Measurements from ENCODE around the gene ZSCAN25.
"Not testable (repeated sequence)": the region's sequence is repeated elsewhere in the genome, so short reads cannot be mapped to it uniquely, and the experiment has no call there.

ZSCAN25 gene

GRCh38 chr7:99616359-99617191 lies at the start of gene ZSCAN25:
Gene ZSCAN25 (plus strand): TSS chr7:99616946. CDS start chr7:99619607, 2,661 bp downstream.
- peak within 1 kb of the TSS; percentile 88 for H3K27ac ChIP-seq
- peak; percentile 71 for TF ChIP-seq CTCF (conservative IDR thresholded peaks at IDR 0.05)

- not testable (repeated sequence) for H3K27ac ChIP-seq
Observed at GRCh38 chr7:99568770-99569169, 48.0 kb upstream of the ZSCAN25 start.

GRCh38 chr7:99571768-99572167 lies 45.0 kb upstream of the ZSCAN25 start:
- no peak for TF ChIP-seq CTCF (conservative IDR thresholded peaks at IDR 0.05)
- H3K27ac ChIP-seq = no peak overlapping the region

- H3K27ac ChIP-seq = no peak overlapping the region
- no peak for TF ChIP-seq CTCF (conservative IDR thresholded peaks at IDR 0.05)
Observed at GRCh38 chr7:99573257-99573656, 43.5 kb upstream of the ZSCAN25 start.

- no peak overlapping the region for H3K27ac ChIP-seq
- no peak for TF ChIP-seq CTCF (conservative IDR thresholded peaks at IDR 0.05)
Observed at GRCh38 chr7:99576251-99576650, 40.5 kb upstream of the ZSCAN25 start.

GRCh38 chr7:99579281-99579955 lies 37.3 kb upstream of the ZSCAN25 start:
- H3K27ac ChIP-seq = no peak overlapping the region
- no peak for TF ChIP-seq CTCF (conservative IDR thresholded peaks at IDR 0.05)

- no peak overlapping the region for H3K27ac ChIP-seq
Observed at GRCh38 chr7:99579956-99580777, 36.6 kb upstream of the ZSCAN25 start.

GRCh38 chr7:99580778-99581332 lies 35.9 kb upstream of the ZSCAN25 start:
- not testable (repeated sequence) for H3K27ac ChIP-seq

More at GRCh38 chr7:99579956-99580777, 36.6 kb upstream of the ZSCAN25 start:
- no peak for TF ChIP-seq CTCF (conservative IDR thresholded peaks at IDR 0.05)
